H9 (cell line): Measurements from ENCODE around the gene BEST1. TPM values are rescaled to one million over a fixed set of nuclear protein-coding genes. Genes with fewer than 3 reads are reported as not detected.

Experiments
- DNase-seq: peaks from one replicate; pipeline ENCODE4 v3.0.0-alpha.2; 2017
- H2AFZ ChIP-seq: one replicate; pipeline ENCODE4 v1.6.1; 2013; ENCODE audit warnings: mild to moderate bottlenecking, low read length, control low read depth, moderate library complexity
- H2AK5ac ChIP-seq: 2 replicates; pipeline ENCODE4 v1.6.1; 2013; ENCODE audit warnings: low read length, control low read depth, mixed read lengths; ENCODE audit not compliant: insufficient read length
- H2BK120ac ChIP-seq: one replicate; pipeline ENCODE4 v1.6.1; 2013; ENCODE audit warnings: low read depth, mild to moderate bottlenecking, low read length, control low read depth, inconsistent platforms; ENCODE audit not compliant: poor library complexity, severe bottlenecking
- H2BK12ac ChIP-seq: 2 replicates; pipeline ENCODE4 v1.6.1; 2013; ENCODE audit warnings: low read length, control low read depth, mixed read lengths, low read depth; ENCODE audit not compliant: insufficient read length
- H2BK15ac ChIP-seq: 2 replicates; pipeline ENCODE4 v1.6.1; 2013; ENCODE audit warnings: low read depth, low read length, control low read depth
- H2BK20ac ChIP-seq: one replicate; pipeline ENCODE4 v1.6.1; 2013; ENCODE audit warnings: low read depth, mild to moderate bottlenecking, low read length, control low read depth, inconsistent platforms; ENCODE audit not compliant: poor library complexity, severe bottlenecking
- H2BK5ac ChIP-seq: 2 replicates; pipeline ENCODE4 v1.6.1; 2013; ENCODE audit warnings: low read length, control low read depth, mixed read lengths; ENCODE audit not compliant: insufficient read length
- H3K14ac ChIP-seq: 2 replicates; pipeline ENCODE4 v1.6.1; 2013; ENCODE audit warnings: low read length, control low read depth; ENCODE audit not compliant: insufficient read depth
- H3K18ac ChIP-seq: 2 replicates; pipeline ENCODE4 v1.6.1; 2013; ENCODE audit warnings: low read depth, mild to moderate bottlenecking, mixed read lengths, low read length, control low read depth; ENCODE audit not compliant: insufficient read length
- H3K23ac ChIP-seq: 2 replicates; pipeline ENCODE4 v1.6.1; 2013; ENCODE audit warnings: low read length, control low read depth, mixed read lengths, low read depth; ENCODE audit not compliant: insufficient read length
- H3K23me2 ChIP-seq: 2 replicates; pipeline ENCODE4 v1.6.1; 2013; ENCODE audit warnings: low read depth, mild to moderate bottlenecking, mixed read lengths, low read length, control low read depth; ENCODE audit not compliant: insufficient read length, poor library complexity, severe bottlenecking
- H3K27ac ChIP-seq: 2 replicates; pipeline ENCODE4 v1.5.1; 2013; ENCODE audit warnings: low read length, control low read depth, mixed read lengths, low read depth; ENCODE audit not compliant: insufficient read length
- H3K27me3 ChIP-seq: 2 replicates; pipeline ENCODE4 v1.6.1; 2013; ENCODE audit warnings: low read length, control low read depth, inconsistent platforms; ENCODE audit not compliant: insufficient read depth
- H3K4ac ChIP-seq: 2 replicates; pipeline ENCODE4 v1.6.1; 2013; ENCODE audit warnings: low read depth, mild to moderate bottlenecking, control low read depth, inconsistent platforms, low read length, moderate library complexity
- H3K4me1 ChIP-seq: 2 replicates; pipeline ENCODE4 v1.6.1; 2013; ENCODE audit warnings: low read length, control low read depth, inconsistent platforms; ENCODE audit not compliant: insufficient read depth
- H3K4me2 ChIP-seq: 2 replicates; pipeline ENCODE4 v1.6.1; 2013; ENCODE audit warnings: low read length, control low read depth, mixed read lengths; ENCODE audit not compliant: insufficient read length, insufficient read depth
- H3K56ac ChIP-seq: 2 replicates; pipeline ENCODE4 v1.6.1; 2013; ENCODE audit warnings: low read depth, mild to moderate bottlenecking, mixed read lengths, low read length, control low read depth; ENCODE audit not compliant: insufficient read length
- H3K79me1 ChIP-seq: 2 replicates; pipeline ENCODE4 v1.6.1; 2013; ENCODE audit warnings: low read depth, mild to moderate bottlenecking, moderate library complexity, low read length, control low read depth, inconsistent platforms; ENCODE audit not compliant: insufficient read depth, poor library complexity, severe bottlenecking
- H3K79me2 ChIP-seq: 2 replicates; pipeline ENCODE4 v1.6.1; 2013; ENCODE audit warnings: low read length, control low read depth, inconsistent platforms; ENCODE audit not compliant: insufficient read depth
- H3K9ac ChIP-seq: 2 replicates; pipeline ENCODE4 v1.6.1; 2013; ENCODE audit warnings: low read length, control low read depth, mixed read lengths; ENCODE audit not compliant: insufficient read length; ENCODE audit errors: extremely low read depth
- H3K9me3 ChIP-seq: one replicate; pipeline ENCODE4 v1.6.1; 2013; ENCODE audit warnings: low read depth, low read length, inconsistent platforms; ENCODE audit not compliant: control insufficient read depth
- H3T11ph ChIP-seq: one replicate; pipeline ENCODE4 v1.6.1; 2013; ENCODE audit warnings: mild to moderate bottlenecking, low read length, control low read depth, inconsistent platforms
- H4K20me1 ChIP-seq: one replicate; pipeline ENCODE4 v1.6.1; 2013; ENCODE audit not compliant: control insufficient read depth, insufficient read length, insufficient read depth
- H4K5ac ChIP-seq: 2 replicates; pipeline ENCODE4 v1.6.1; 2013; ENCODE audit warnings: low read depth, mild to moderate bottlenecking, mixed read lengths, low read length, control low read depth; ENCODE audit not compliant: insufficient read length
- H4K8ac ChIP-seq: replicated peaks from 2 replicates; pipeline ENCODE4 v1.6.1; 2013; ENCODE audit warnings: low read length, control low read depth, mixed read lengths, low read depth; ENCODE audit not compliant: insufficient read length
- H4K91ac ChIP-seq: 2 replicates; pipeline ENCODE4 v1.6.1; 2013; ENCODE audit warnings: low read depth, mild to moderate bottlenecking, moderate library complexity, mixed read lengths, low read length, control low read depth; ENCODE audit not compliant: insufficient read length
- H3K27ac Mint-ChIP-seq, 3 experiments: 2 replicates in 2 of 3; 3 replicates in 1 of 3; pipeline ENCODE4 v1.8.0; 2020 to 2021; ENCODE audit warnings: mixed read lengths in 3 of 3, mild to moderate bottlenecking in 1 of 3, moderate library complexity in 1 of 3
- H3K27me3 Mint-ChIP-seq: 2 replicates; pipeline ENCODE4 v1.8.0; 2021; ENCODE audit warnings: low read depth, mild to moderate bottlenecking, moderate library complexity, mixed read lengths
- H3K36me3 Mint-ChIP-seq, 3 experiments: 2 replicates in 2 of 3; 3 replicates in 1 of 3; pipeline ENCODE4 v1.8.0; 2020 to 2021; ENCODE audit warnings: low read depth in 3 of 3, mixed read lengths in 3 of 3; ENCODE audit not compliant: insufficient read depth in 1 of 3
- H3K4me1 Mint-ChIP-seq, 2 experiments: 2 replicates each; pipeline ENCODE4 v1.8.0; 2020; ENCODE audit warnings: mixed read lengths in 2 of 2
- H3K4me3 Mint-ChIP-seq, 2 experiments: 2 replicates in 1 of 2; 3 replicates in 1 of 2; pipeline ENCODE4 v1.8.0; 2020 to 2021; ENCODE audit warnings: mild to moderate bottlenecking in 2 of 2, mixed read lengths in 2 of 2, moderate library complexity in 1 of 2
- H3K9me3 Mint-ChIP-seq, 2 experiments: 2 replicates in 1 of 2; 3 replicates in 1 of 2; pipeline ENCODE4 v1.8.0; 2020; ENCODE audit warnings: mild to moderate bottlenecking in 2 of 2, mixed read lengths in 2 of 2, moderate library complexity in 1 of 2
- WGBS: extraction: QIAGEN DNeasy Blood & Tissue Kit; methylation state at CpG from one replicate; pipeline ENCODE4 v1.1.7; 2013; ENCODE audit warnings: missing lambda C conversion rate, low lambda C conversion rate, mixed read lengths; ENCODE audit not compliant: insufficient read length; ENCODE audit errors: extremely low coverage; 5-methylcytosine and 5-hydroxymethylcytosine counted together
- total RNA-seq: library from RNA; stranded (reverse); gene quantifications from 2 replicates; pipeline ENCODE4 v1.2.1, GENCODE V29; 2021
- TF ChIP-seq, protein P1 (sequence below): fragments of 200-600 bp; sonication (generic); conservative IDR thresholded peaks from 3 replicates; pipeline ENCODE4 v1.8.0; 2021; ENCODE audit warnings: antibody characterized with exemption, mild to moderate bottlenecking

BEST1 gene
- total RNA-seq, 1 experiment from 2014 or later, result 0.24 TPM

DNA sequence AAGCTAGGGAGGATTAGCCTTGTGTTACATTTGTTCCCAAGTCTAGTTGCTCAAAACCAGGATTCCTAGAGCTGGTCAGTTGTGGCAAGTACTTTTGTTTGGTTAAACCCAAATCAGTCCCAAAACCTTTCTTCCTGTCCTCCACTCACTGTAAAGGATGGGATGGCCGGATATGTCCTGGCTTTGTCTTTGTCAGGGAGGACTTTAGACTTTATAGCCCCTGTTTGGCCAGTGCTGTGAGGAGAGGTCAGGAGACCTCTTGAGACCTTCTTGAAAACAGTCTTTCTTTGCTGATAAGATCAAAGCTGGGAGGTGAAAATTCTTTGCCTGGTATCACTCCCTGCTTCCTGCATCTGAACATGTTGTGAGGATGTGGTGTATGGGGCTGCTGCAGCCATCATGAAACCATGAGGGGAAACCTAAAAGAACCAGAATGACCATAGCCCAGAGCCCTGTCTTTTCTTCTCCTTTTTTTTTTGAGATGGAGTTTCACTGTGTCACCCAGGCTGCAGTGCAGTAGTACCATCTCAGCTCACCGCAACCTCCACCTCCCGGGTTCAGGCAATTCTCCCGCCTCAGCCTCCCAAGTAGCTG lies 60.9 kb downstream of the BEST1 start:
- Histone ChIP-seq H2BK120ac (no peak overlapping the region), H3K14ac (no peak overlapping the region), H3K79me2 (no peaks in the 10 kb centered on the region), H2BK12ac (no peak overlapping the region), H4K5ac (no peak overlapping the region), H3K27me3 (no peaks in the 10 kb centered on the region), H3K79me1 (no peaks in the 10 kb centered on the region), H3K9me3 (no peaks in the 10 kb centered on the region), H2AFZ (no peak overlapping the region), H3K9ac (no peak overlapping the region), H3T11ph (no peak overlapping the region), H3K4ac (no peak overlapping the region), H2BK5ac (no peak overlapping the region), H4K91ac (no peak overlapping the region), H3K27ac (no peak overlapping the region), H4K8ac (no peak overlapping the region), H3K18ac (no peak overlapping the region), H2BK15ac (no peak overlapping the region), H3K4me1 (no peaks in the 10 kb centered on the region; the same call in 1 of the 2 replicates), H3K4me2 (no peak overlapping the region), H3K56ac (no peak overlapping the region), H2BK20ac (no peak overlapping the region), H4K20me1 (no peaks in the 10 kb centered on the region), H3K23ac (no peak overlapping the region), H3K23me2 (no peaks in the 10 kb centered on the region), H2AK5ac (no peak overlapping the region)
- TF ChIP-seq, protein P1, sequence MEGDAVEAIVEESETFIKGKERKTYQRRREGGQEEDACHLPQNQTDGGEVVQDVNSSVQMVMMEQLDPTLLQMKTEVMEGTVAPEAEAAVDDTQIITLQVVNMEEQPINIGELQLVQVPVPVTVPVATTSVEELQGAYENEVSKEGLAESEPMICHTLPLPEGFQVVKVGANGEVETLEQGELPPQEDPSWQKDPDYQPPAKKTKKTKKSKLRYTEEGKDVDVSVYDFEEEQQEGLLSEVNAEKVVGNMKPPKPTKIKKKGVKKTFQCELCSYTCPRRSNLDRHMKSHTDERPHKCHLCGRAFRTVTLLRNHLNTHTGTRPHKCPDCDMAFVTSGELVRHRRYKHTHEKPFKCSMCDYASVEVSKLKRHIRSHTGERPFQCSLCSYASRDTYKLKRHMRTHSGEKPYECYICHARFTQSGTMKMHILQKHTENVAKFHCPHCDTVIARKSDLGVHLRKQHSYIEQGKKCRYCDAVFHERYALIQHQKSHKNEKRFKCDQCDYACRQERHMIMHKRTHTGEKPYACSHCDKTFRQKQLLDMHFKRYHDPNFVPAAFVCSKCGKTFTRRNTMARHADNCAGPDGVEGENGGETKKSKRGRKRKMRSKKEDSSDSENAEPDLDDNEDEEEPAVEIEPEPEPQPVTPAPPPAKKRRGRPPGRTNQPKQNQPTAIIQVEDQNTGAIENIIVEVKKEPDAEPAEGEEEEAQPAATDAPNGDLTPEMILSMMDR, result no peak
- peaks cover 2 to 3% of the 10 kb centered on the region in 2 experiments; a peak in 2 of 5 replicates for H3K9me3 Mint-ChIP-seq
- no peak overlapping the region for H3K27ac Mint-ChIP-seq
- no peak overlapping the region for H3K4me3 Mint-ChIP-seq
- no peak for DNase-seq
- H3K27me3 Mint-ChIP-seq, result peaks cover 14% of the 10 kb centered on the region
- peaks cover 5 to 12% of the 10 kb centered on the region in 2 experiments; a peak in 2 of 4 replicates for H3K4me1 Mint-ChIP-seq
- no CpG with 5 or more reads among the region's 4 CpGs for WGBS
- no peaks in the 10 kb centered on the region for H3K36me3 Mint-ChIP-seq
